HG03469 (cell line): Measurements from ENCODE around the gene ATF4.

Source experiments
- ATAC-seq: cut with Tn5 transposase; IDR thresholded peaks from one replicate; pipeline ENCODE4 v1.9.1; 2021; ENCODE audit warnings: mild to moderate bottlenecking, moderate library complexity, moderate number of reproducible peaks; ENCODE audit not compliant: unreplicated experiment

ATF4 gene

DNA sequence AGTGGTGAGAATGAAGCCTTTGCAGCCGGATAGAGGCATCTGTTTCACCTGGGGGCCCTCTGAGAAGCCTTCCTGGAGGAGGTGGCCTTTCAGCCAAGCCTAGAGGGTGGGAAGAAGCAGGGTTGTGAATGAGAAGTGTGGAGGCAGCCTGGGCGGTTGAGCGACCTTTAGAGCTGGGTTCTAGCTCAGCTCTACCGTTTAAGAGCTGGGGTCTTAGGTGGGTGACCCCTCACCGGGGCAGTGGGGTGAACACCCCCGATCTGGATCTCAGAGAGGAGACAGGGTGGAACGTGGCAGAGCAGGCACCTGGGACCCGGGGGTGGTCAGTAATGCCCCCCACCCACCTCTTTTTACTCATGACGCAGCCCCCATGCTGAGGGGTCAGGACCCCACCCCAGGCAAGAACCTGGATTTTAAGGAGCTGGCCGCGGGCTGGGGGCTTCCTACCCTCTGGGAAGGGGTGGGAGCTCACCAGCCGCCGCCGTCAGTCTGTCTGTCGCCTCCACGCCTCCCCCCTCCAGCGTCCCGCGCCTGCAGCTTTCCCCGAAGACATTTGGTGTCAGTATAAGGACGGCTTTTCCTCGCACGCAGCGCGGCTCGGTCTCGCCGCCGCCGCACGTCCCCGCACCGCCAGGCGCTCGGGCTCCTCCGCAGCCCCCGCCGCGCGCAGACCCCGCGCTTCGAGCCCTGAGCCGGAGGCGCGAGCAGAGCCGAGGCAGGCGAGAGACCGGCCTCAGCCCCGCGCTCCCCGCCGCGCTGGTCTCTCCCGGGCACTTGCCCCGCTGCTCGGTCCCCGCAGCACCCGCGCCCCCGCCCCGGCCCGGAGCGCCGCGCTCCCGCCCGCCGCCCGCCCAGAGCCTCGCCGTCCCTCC, 36.8 kb downstream of the ATF4 start:
- ATAC-seq = no peak

- ATAC-seq = no peak
Measured at GRCh38 chr22:39558254-39558727, 37.9 kb downstream of the ATF4 start.

DNA sequence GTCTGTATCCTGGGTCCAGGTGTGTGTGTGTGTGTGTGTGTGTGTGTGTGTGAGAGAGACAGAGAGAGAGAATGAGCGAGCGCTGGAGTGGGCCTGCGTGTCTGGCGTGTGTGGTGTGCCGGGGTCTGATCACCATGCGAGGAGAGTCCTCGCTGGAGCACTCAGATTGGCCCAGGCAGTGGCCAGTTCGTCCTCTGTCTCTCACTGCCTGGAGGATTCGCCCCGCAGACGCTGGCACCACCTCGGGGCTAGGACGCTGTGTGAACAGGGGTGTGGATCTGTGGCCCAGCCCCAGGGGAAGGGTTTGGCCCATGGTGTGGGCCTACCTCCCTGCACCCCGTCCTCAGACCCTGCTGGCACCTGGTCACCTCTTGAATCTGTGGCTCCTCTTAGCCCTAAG, 38.6 kb downstream of the ATF4 start:
- no peak for ATAC-seq

DNA sequence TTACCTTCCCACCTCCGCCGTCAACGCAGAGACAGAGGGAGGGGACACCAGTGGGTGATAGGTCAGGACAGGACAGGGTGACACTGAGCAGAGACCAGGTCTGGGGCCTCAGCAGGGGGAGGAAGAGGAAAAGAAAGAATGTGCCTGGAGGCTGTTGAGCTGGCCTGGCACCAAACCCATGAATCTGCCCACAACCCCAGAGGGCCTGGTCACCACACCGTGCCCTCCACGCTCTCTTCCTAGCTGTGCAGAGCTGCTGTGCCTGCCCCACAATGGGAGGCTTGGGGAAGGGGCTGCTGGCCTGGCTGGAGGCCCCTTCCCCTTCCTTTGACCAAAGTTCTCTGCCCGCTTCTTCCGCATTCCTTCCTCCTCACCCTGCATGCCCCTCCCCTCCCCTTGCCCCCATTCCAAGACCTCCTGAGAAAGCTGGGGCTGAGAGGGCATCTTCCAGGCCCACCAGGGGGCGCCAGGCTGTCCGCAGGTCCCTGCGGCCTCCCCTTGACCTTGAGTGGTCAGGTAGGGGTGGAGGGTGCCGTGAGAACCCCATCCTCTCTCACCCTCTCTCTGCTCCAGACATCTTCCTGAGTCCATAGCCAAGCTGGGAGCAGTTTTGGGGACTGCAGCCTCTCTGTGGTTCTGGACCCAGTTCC, 39.2 kb downstream of the ATF4 start:
- ATAC-seq = no peak

- no peak for ATAC-seq
Measured at GRCh38 chr22:39560127-39560526, 39.8 kb downstream of the ATF4 start.

DNA sequence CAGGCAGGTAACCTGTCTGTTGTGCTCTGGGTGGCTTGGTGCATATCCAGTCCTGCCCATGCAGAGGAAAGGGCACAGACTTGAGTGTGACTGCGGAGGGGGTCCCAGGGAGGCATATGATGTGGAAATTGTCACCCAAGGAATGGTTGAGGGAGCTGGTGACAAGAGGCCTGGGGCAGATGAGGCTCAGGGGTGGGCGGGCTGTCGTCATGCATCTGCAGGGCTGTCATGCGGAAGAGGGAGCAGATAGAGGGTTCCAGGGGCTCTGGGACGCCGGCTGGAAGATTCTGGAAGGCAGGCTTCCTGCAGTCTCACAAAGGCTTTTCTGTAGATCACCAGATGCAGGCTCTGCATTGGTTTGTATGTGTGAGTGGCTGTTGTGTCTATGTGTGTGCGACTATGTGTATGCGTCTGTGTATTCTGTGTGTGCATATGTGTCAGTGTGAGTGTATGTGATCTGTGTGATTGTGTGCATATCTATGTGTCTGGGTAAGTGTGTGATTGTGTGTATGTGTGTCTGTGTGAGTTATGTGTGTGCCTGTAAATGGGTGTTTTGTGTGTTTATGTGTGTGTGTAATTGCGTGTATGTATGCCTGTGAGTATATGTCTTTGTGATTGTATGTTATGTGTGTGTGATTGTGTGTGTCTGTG, 42.6 kb downstream of the ATF4 start:
- ATAC-seq = no peak

GRCh38 chr22:39563571-39564428, 43.4 kb downstream of the ATF4 start:
- no peak for ATAC-seq

- ATAC-seq = no peak
Measured at GRCh38 chr22:39565414-39565944, 45.1 kb downstream of the ATF4 start.

DNA sequence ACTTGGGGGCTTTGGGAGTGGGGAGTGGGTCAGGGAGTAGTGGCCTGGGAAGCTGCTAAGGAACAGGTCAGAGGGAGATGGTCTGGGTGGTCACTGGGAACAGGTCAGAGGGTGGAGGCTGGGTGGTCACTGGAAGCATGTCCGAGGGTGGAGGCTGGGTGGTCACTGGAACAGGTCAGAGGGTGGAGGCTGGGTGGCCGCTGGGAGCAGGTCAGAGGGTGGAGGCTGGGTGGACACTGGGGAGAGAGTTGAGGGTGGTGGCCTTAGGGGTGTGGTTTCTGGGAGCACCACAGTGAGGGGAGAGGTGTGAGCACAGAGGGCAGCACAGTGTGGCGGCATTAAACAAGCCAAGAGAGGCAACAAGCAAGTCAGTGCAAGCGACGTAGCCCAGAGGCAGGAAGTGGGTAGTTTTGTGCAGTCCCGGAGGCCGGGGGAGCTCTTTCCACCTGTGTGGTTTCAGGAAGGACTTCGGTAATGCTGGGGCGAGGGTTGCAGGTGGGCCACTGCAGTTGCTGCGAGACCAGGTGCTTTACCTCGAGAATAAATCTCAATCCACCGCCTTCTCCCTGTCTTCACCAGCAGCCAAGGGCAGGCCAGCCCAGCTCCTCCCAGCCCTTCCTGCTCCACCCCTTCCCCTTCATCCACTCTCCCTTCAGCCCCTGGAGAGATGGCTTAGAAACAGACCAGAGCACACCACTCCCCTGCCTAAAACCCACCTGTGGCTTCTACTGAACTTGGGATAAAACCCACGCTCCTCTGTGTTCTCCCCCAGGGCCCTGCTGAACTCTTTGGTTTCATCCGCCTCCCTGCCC, 47.0 kb downstream of the ATF4 start:
- ATAC-seq = no peak

GRCh38 chr22:39568278-39568981, 48.1 kb downstream of the ATF4 start:
- no peak for ATAC-seq

DNA sequence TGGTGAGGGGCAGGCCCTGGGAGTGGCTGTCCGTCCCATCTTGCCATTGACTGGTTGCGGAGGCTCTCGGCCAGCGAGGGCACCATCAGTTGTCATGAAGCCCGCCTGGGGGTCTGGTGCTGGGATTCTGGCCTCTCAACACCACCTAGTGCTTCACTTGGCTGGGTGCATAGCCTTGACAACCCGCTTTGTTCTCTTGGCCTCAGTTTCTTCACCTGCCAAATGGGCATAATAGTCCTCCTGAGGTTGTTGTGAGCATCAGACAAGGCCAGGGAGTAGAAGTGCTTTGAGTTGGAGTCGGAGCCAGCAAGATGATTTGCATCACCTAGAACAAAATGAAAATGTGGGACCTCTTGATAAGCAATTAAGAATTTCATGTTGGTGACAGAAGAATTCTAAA, 48.7 kb downstream of the ATF4 start:
- no peak for ATAC-seq

DNA sequence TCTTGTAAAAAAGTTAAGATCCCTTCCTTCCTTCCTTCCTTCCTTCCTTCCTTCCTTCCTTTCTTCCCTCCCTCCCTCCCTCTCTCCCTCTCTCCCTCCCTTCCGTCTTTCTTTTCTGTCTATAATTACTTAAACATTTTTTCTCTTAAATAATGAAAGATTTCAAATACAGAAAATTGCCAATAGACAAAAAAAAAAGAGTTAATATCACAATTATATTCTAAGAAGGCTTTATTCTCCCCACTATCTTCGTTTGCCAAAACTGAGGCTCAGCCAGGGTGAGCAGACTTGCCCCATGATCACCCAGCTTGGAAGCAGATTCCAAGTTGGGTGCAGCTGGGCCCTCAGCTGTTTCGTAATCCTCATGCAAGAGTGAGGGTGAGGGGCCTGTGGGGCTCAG, 49.9 kb downstream of the ATF4 start:
- no peak for ATAC-seq

DNA sequence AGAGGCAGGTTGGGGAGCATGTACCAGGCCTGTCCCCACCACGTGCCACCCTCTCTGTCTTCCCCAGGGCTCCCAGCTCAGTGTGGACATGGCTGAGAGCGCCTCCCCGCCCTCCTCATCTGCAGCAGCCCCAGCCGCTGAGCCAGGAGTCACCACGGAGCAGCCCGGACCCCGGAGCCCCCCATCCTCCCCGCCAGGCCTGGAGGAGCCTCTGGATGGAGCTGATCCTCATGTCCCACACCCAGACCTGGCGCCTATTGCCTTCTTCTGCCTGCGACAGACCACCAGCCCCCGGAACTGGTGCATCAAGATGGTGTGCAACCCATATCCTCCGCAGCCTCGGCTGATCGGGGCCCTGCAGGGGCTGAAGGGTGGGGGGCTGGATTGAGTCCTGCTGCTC, 50.3 kb downstream of the ATF4 start, which contains the start of gene CACNA1I:
Gene CACNA1I (plus strand): TSS at position 89 of the 400 bp plus-strand sequence. CDS start 0 bp downstream, at position 89.
- no peak for ATAC-seq

GRCh38 chr22:39571538-39571937, 51.2 kb downstream of the ATF4 start:
- ATAC-seq = no peak
